Astrocyte of the cerebellum (primary cell): ENCODE measurements around the gene CABCOCO1.
A peak's percentile ranks its signal among the peaks of the same experiment; 100 is the strongest.

ENCODE experiments used
- DNase-seq: peaks from one replicate; pipeline ENCODE4 v3.0.0-alpha.2; 2011; ENCODE audit warnings: low read depth
- H3K4me3 ChIP-seq: 2 replicates; pipeline ENCODE4 v1.5.1; 2011; ENCODE audit warnings: mild to moderate bottlenecking, low read depth, low read length, moderate library complexity
- in situ Hi-C: cut with HindIII; loops from 2 replicates; pipeline ENCODE4 v1.10.0; 2017; ENCODE audit warnings: low sequenced_read_pairs
- TF ChIP-seq, protein P1 (sequence below): IDR thresholded peaks from 2 replicates; pipeline ENCODE4 v1.5.1; 2012; ENCODE audit warnings: low read length, low read depth, moderate library complexity, mild to moderate bottlenecking; ENCODE audit errors: missing control alignments

The CABCOCO1 gene

DNA sequence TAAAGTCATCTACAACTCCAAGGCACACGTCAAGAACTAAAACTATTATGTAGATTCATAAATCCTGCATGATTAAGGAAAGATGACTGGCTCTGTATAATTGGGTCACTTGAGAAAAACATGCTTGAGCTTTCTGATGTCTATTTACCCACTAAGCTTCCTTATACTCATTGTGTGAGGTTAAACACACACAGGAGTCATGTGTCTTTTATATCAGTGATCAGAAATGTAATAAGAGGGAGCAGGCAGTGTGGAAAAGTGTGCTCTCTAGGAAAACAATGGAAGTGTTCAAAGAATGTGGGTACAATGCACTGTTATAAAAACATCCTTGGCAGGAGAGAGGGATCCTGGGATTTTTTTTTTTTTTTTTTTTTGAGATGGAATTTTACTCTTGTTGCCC, 130.2 kb downstream of the CABCOCO1 start:
- TF ChIP-seq, protein P1, sequence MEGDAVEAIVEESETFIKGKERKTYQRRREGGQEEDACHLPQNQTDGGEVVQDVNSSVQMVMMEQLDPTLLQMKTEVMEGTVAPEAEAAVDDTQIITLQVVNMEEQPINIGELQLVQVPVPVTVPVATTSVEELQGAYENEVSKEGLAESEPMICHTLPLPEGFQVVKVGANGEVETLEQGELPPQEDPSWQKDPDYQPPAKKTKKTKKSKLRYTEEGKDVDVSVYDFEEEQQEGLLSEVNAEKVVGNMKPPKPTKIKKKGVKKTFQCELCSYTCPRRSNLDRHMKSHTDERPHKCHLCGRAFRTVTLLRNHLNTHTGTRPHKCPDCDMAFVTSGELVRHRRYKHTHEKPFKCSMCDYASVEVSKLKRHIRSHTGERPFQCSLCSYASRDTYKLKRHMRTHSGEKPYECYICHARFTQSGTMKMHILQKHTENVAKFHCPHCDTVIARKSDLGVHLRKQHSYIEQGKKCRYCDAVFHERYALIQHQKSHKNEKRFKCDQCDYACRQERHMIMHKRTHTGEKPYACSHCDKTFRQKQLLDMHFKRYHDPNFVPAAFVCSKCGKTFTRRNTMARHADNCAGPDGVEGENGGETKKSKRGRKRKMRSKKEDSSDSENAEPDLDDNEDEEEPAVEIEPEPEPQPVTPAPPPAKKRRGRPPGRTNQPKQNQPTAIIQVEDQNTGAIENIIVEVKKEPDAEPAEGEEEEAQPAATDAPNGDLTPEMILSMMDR: no peak
- in situ Hi-C loops: no loop called here
- H3K4me3 ChIP-seq: no peak overlapping the region
- no peak for DNase-seq

DNA sequence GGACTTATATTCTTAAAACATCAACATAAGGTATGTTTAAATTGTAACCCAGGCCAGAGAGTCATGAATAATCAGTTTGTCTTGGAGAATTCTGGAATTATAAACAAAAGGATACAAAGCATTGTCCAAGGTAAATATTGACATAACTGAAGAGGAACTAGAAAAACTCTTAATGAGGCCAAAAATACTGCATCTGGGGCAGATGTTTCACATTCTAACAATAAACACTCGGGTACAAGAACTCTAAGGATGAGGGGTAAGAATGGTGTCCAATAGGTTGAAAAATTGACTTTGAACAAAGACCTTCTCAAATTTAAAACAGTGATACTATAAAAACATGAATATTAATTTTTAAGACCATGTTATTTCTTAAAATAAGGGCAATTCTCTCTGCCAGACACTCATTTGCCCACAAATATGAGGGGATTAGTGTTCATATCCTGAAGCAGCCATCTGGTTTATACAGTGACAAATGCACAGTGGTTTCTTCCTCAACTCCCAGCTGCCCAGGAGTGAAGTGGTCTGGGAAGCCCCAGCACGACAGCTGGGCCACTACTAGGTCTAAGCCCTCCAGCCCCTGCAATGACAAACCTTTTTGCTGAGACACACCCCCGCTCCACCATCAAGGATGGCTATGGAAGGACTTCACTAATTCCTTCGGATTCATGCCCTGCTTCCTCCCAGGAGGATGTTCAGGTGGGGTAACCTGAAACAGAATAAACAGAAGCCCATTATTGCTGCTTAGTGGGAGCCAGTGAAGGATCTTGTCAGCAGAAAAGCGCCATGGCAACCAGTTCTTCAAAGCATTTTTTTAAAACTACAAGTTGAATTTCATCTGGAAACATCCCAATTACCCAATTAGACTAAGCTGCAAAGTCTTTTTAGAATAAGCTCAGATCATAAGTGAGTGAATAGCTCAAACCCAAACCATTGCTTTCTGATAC, 131.3 kb downstream of the CABCOCO1 start:
- TF ChIP-seq, protein P1: no peak
- in situ Hi-C loops: no loop called here
- peak; percentile 26 for DNase-seq
- no peak overlapping the region for H3K4me3 ChIP-seq

DNA sequence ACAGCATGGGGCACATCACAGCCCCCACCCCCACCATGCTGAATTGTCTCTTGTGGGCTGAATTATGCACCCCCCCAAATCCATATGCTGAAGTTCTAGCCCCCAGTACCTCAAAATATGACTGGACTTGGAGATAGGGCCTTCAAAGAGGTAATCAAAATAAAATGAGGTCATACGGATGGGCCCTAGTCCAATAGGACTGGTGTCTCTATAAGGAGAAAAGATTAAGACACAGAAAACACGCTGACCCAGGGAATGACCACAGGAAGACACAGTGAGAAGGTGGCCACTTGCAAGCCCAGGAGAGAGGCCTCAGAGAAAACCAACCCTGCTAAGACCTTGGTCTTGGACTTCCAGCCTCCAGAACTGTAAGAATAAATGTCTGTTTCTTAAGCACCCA, 132.4 kb downstream of the CABCOCO1 start:
- H3K4me3 ChIP-seq: no peak overlapping the region
- DNase-seq: no peak
- TF ChIP-seq, protein P1: no peak
- in situ Hi-C loops: no loop called here

DNA sequence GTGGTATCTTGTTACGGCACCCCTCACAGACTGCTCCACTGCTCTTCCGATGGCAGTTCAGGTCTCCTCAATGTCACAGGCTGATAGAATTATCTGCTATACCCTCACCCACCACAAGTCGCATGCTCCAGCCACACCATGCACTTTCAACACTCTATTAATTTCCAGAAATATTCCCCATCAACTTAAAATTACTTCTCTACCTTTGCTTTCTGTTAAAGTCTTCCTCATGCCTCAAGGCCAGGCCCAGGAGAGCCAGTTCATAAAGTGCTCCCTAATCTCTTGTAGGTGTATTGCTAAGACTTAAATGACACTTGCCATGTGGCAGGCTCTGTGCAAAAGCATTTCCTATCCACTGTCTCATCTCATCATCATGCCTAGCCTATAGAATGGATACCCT, 132.8 kb downstream of the CABCOCO1 start:
- no peak overlapping the region for H3K4me3 ChIP-seq
- TF ChIP-seq, protein P1: peak; percentile 5
- in situ Hi-C loops: no loop called here
- DNase-seq: no peak

DNA sequence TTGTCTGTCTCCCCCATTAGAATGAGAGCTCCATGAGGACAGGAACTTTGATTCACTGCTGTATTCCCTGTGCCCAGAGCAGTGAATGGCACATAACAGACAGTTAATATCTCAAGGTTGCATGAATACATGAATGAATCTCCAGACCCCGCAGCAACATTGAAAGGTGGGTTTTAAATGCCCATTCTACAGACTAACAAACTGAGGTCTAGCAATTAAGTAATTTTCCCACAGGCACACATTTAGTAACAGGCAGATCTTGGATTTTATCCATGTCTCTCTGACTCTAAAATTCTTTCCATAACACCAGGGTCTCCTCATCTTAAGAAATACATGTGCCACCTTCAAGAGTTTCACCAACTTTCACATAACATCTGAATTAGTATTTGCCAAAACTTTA, 134.1 kb downstream of the CABCOCO1 start:
- no peak for DNase-seq
- no peak overlapping the region for H3K4me3 ChIP-seq
- TF ChIP-seq, protein P1: no peak
- in situ Hi-C loops: no loop called here

DNA sequence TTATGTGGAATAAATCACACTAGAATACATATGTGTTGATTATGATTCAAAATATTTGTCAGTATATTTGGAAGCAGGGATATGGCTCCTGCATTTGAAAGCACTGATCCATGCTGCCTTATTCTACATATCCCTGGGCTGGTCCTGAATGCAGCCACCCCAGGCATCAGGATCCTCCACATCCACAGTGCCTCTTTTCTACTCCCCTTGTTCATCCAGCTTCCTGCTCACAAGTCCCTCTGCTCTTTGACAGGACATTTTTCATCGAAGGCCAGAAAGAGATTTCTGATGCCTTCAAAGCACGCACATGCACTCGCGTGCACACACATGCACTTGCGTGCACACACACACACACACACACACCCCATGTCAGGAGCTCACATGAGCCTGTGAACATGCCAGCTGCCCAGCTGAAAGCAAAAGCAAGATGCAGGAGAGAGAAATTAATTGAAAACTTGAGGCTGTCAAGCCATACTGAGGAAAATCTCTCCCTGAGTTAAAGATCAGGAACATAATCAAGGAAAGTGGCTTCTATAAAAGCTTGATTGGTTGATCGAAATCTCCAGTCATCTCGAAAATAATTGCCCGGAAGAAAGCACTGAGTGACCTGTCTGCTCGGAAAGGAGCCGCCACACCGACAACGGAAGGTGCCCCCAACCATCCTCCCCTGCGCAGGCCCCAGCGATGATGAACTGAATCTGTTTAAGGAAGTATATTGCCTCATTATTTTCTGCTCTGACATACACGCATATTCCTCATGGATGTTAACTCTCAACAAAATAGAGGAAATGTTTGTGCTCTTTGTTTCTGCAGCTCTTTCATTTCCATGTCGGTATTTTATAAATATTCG, 134.8 kb downstream of the CABCOCO1 start:
- TF ChIP-seq, protein P1: no peak
- in situ Hi-C loops: no loop called here
- no peak overlapping the region for H3K4me3 ChIP-seq
- DNase-seq: no peak
